ENCODE measurements around the gene TM4SF20. TPM values are rescaled to one million over a fixed set of nuclear protein-coding genes. Genes with fewer than 3 reads are reported as not detected.

The TM4SF20 gene
- total RNA-seq, 6 experiments from 2014 or later = not detected

GRCh38 chr2:227370092-227370491 is 9.0 kb downstream of the TM4SF20 start:
- DNase-seq = no peak
- no peaks in the 10 kb centered on the region for H3K27me3 ChIP-seq
- no peak overlapping the region for H3K27ac ChIP-seq
- H3K4me1 ChIP-seq = no peaks in the 10 kb centered on the region
- no peaks in the 10 kb centered on the region for H3K9me3 ChIP-seq
- WGBS (ENCODE audit: insufficient coverage, low coverage, low lambda C conversion rate, missing lambda C conversion rate) = 71% methylated on average over 8 of the region's 8 CpGs
- ATAC-seq = peak in 1 of 4 donors; percentile 11
- no peak overlapping the region for H3K4me3 ChIP-seq
- intact Hi-C loops (cut with DNase I) = no loop called here
- TF ChIP-seq CTCF (IDR thresholded peaks at IDR 0.05) = no peak
- no peak for TF ChIP-seq POLR2A (IDR thresholded peaks at IDR 0.05)
- H3K36me3 ChIP-seq = no peaks in the 10 kb centered on the region

- H3K36me3 ChIP-seq = no peaks in the 10 kb centered on the region
- no peaks in the 10 kb centered on the region for H3K27me3 ChIP-seq
- H3K4me3 ChIP-seq = no peak overlapping the region
- TF ChIP-seq POLR2A (IDR thresholded peaks at IDR 0.05) = no peak
- no peak for TF ChIP-seq CTCF (IDR thresholded peaks at IDR 0.05)
- no peak overlapping the region for H3K27ac ChIP-seq
- DNase-seq (no peak), ATAC-seq (peak in 1 of 4 donors; percentile 23)
- whole genome bisulfite sequencing (ENCODE audit: insufficient coverage, low coverage, low lambda C conversion rate, missing lambda C conversion rate) = 74% methylated on average over 5 of the region's 5 CpGs
- intact Hi-C loops (cut with DNase I) = no loop called here
- no peaks in the 10 kb centered on the region for H3K9me3 ChIP-seq
- no peaks in the 10 kb centered on the region for H3K4me1 ChIP-seq
These were observed 10.5 kb downstream of the TM4SF20 start for GRCh38 chr2:227368574-227368973.

- no peak overlapping the region for H3K27ac ChIP-seq
- no peak for TF ChIP-seq POLR2A (IDR thresholded peaks at IDR 0.05)
- TF ChIP-seq CTCF (IDR thresholded peaks at IDR 0.05) = no peak
- H3K4me1 ChIP-seq = no peaks in the 10 kb centered on the region
- intact Hi-C loops (cut with DNase I) = no loop called here
- H3K4me3 ChIP-seq = no peak overlapping the region
- WGBS (ENCODE audit: insufficient coverage, low coverage, low lambda C conversion rate, missing lambda C conversion rate) = 67% methylated on average over 3 of the region's 3 CpGs
- ATAC-seq = no peak
- no peaks in the 10 kb centered on the region for H3K9me3 ChIP-seq
- H3K36me3 ChIP-seq = no peaks in the 10 kb centered on the region
- H3K27me3 ChIP-seq = no peaks in the 10 kb centered on the region
- DNase-seq = no peak
These were observed 11.7 kb downstream of the TM4SF20 start for GRCh38 chr2:227367427-227367795.

GRCh38 chr2:227366769-227367426 is 12.2 kb downstream of the TM4SF20 start:
- H3K27me3 ChIP-seq = no peaks in the 10 kb centered on the region
- intact Hi-C loops (cut with DNase I) = no loop called here
- no peak overlapping the region for H3K27ac ChIP-seq
- no peak overlapping the region for H3K4me3 ChIP-seq
- 32% methylated on average over 10 of the region's 11 CpGs for WGBS (ENCODE audit: insufficient coverage, low coverage, low lambda C conversion rate, missing lambda C conversion rate)
- no peaks in the 10 kb centered on the region for H3K4me1 ChIP-seq
- no peak for TF ChIP-seq CTCF (IDR thresholded peaks at IDR 0.05)
- TF ChIP-seq POLR2A (IDR thresholded peaks at IDR 0.05) = no peak
- no peak for DNase-seq
- no peaks in the 10 kb centered on the region for H3K36me3 ChIP-seq
- ATAC-seq = peak in 3 of 4 donors; percentile 10 to 33 (median 20)
- no peaks in the 10 kb centered on the region for H3K9me3 ChIP-seq
